ENCODE results near the gene MLIP. TPM values are rescaled to one million over a fixed set of nuclear protein-coding genes. Genes with fewer than 3 reads are reported as not detected.
"Not testable (repeated sequence)": the region's sequence is repeated elsewhere in the genome, so short reads cannot be mapped to it uniquely, and the experiment has no call there.

The MLIP gene
- total RNA-seq, 4 donors from 2014 or later: 4.0 to 20.6 (median 10.1) TPM

DNA sequence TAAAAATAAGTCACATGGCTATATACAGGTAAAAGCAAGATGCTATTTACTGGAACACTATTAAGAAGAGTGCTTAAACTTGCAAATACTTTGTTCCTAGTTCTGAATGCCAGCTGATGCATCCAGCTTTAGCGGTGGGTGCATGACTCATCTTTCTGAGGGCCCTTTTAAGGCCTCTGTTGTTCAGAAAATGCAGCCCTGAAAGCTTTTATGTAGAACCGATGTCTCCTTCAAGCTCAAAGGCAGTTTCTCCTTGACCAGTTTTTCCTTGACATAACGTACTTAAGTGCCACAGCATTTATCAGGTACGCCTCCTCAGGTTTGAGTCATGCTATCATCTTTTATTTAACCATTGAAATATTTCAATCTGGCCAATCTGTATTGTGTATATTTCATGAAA is 82.8 kb downstream of the MLIP start:
- intact Hi-C loops (cut with DNase I; ENCODE audit: low total_unique reads): no loop called here
- TF ChIP-seq, protein P1, sequence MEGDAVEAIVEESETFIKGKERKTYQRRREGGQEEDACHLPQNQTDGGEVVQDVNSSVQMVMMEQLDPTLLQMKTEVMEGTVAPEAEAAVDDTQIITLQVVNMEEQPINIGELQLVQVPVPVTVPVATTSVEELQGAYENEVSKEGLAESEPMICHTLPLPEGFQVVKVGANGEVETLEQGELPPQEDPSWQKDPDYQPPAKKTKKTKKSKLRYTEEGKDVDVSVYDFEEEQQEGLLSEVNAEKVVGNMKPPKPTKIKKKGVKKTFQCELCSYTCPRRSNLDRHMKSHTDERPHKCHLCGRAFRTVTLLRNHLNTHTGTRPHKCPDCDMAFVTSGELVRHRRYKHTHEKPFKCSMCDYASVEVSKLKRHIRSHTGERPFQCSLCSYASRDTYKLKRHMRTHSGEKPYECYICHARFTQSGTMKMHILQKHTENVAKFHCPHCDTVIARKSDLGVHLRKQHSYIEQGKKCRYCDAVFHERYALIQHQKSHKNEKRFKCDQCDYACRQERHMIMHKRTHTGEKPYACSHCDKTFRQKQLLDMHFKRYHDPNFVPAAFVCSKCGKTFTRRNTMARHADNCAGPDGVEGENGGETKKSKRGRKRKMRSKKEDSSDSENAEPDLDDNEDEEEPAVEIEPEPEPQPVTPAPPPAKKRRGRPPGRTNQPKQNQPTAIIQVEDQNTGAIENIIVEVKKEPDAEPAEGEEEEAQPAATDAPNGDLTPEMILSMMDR (IDR thresholded peaks at IDR 0.05): no peak
- no peak for TF ChIP-seq POLR2A (IDR thresholded peaks at IDR 0.05)
- no peak for DNase-seq (ENCODE audit: low spot score in 2 of 2)
- 43 to 50% methylated on average over 4 of the region's 4 CpGs for WGBS, 2 donors
- no peak overlapping the region for H3K4me3 ChIP-seq (ENCODE audit: low read depth, poor library complexity, severe bottlenecking)

DNA sequence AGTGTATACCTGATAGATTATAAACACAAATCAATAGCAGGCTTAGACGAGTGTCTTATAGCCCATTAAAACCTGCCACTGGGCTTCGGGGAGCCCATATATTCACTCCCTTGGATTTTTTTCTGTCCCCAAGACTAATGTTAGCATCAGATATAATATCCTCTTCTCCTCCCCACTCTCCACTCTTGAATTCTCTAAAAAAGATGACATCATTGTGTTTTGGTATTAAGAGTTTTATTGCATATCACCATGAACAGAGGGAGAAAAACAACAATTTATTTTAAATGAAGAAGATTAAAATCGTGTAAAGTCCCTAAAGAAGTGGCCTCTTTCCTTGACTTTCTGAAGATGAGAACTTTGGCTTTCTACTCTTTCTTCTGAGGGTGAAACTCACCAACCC is 84.4 kb downstream of the MLIP start:
- intact Hi-C loops (cut with DNase I; ENCODE audit: low total_unique reads): no loop called here
- no peak for TF ChIP-seq POLR2A (IDR thresholded peaks at IDR 0.05)
- TF ChIP-seq, protein P1 (IDR thresholded peaks at IDR 0.05): no peak
- DNase-seq (ENCODE audit: low spot score in 2 of 2): no peak
- 85 to 86% methylated on average over 3 of the region's 3 CpGs for WGBS, 2 donors
- H3K4me3 ChIP-seq (ENCODE audit: low read depth, poor library complexity, severe bottlenecking): no peak overlapping the region

DNA sequence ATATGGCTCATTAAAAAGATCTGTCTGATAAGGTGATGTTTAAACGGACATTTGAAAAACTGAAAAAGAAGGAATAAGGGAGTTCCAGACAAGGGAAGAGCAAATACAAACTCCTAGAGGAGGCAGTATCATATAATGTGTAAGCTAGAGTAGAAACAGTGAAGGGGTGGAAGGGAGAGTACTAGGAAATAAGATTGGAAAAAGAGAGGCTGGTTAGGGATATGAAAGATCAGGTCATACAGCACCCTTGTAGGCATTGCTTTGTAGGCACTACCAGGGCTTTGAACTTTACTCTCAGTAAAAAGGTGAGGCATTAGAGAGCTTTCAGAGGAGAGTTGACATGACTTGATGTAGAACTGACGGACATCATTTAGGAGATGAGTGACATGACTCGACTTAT is 85.7 kb downstream of the MLIP start:
- no peak for DNase-seq (ENCODE audit: low spot score in 2 of 2)
- no peak overlapping the region for H3K4me3 ChIP-seq (ENCODE audit: low read depth, poor library complexity, severe bottlenecking)
- TF ChIP-seq, protein P1 (IDR thresholded peaks at IDR 0.05): no peak
- TF ChIP-seq POLR2A (IDR thresholded peaks at IDR 0.05): no peak
- WGBS, 2 donors: 74 to 79% methylated on average over 3 of the region's 3 CpGs
- intact Hi-C loops (cut with DNase I; ENCODE audit: low total_unique reads): no loop called here

DNA sequence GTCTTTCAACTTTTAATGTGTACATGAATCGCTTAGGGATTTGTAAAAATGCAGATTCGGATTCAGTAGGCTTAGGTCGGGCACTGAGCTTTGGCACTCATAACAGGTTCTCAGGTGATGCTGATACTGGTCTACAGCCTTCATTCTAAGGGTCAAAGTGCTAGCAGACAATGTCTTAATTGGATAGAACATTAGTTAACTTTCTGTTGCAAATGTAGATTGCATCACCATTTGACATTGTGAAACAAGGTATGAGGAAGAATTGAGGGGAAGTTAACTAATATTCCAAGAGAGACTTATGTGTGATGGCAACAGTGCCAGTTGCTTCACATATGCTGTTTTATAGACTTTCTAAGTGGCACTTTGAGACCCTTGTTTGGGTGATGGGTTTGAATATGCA is 86.9 kb downstream of the MLIP start:
- no peak overlapping the region for H3K4me3 ChIP-seq (ENCODE audit: low read depth, poor library complexity, severe bottlenecking)
- TF ChIP-seq, protein P1 (IDR thresholded peaks at IDR 0.05): no peak
- intact Hi-C loops (cut with DNase I; ENCODE audit: low total_unique reads): no loop called here
- WGBS, 2 donors: 94 to 95% methylated on average over 3 of the region's 3 CpGs
- no peak for DNase-seq (ENCODE audit: low spot score in 2 of 2)

DNA sequence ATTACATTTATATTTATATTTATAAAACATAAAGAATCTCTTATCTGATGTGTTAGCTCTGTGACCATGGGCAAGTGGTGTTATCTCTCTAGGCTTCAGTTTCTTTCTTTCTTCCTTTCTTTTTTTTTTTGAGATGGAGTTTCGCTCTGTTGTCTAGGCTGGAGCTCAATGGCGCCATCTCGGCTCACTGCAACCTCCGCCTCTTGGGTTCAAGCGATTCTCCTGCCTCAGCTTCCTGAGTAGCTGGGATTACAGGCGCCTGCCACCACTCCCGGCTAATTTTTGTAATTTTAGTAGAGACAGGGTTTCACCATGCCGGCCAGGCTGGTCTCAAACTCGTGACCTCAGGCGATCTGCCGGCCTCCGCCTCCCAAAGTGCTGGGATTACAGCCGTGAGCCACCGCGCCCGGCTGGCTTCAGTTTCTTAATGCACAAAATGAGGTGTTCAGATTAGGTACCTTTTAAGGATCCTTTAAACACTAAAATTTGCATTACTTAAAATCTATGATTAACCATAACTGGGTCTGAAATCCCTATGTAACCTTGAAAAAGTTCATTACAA is 92.3 kb downstream of the MLIP start:
- DNase-seq (ENCODE audit: low spot score in 2 of 2); intact Hi-C loops (cut with DNase I; ENCODE audit: low total_unique reads); H3K4me3 ChIP-seq (ENCODE audit: low read depth, poor library complexity, severe bottlenecking): not testable (repeated sequence)
- 94 to 96% methylated on average over 16 of the region's 16 CpGs for WGBS, 2 donors

DNA sequence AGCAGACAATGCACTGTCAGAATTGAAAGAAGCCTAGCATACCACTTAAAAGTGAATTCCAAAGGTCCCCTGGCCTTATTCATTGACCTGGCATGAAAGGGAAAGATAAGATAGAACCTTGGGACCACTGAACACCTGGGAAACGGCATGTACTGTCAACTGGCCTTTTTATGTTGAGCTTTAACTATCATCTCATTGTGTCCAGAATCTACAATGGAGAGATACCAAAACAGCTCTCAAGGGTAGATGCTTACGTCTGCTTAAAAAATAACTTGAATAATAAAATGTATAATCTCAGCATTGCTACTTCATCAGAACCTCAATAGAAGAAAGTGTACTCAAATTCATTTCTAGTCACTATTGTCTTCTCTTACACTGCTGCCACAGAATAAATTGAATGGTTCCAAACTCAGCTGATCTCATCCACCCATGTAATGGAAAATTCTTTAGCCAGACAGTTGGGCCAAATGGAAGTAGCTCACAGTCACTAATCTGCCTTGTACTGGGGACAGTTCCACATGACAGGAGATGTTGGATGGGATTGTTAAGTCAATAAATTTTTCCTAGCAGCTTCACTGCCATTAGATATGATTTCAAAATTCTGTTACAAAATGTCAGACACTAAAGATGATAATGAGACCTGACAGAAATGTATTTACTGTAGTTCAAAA is 93.8 kb downstream of the MLIP start:
- no peak for DNase-seq (ENCODE audit: low spot score in 2 of 2)
- no peak overlapping the region for H3K4me3 ChIP-seq (ENCODE audit: low read depth, poor library complexity, severe bottlenecking)
- intact Hi-C loops (cut with DNase I; ENCODE audit: low total_unique reads): no loop called here
- WGBS, 2 donors: 64 to 68% methylated on average over 2 of the region's 2 CpGs
- TF ChIP-seq POLR2A (IDR thresholded peaks at IDR 0.05): no peak
- TF ChIP-seq, protein P1 (IDR thresholded peaks at IDR 0.05): no peak

Data from lower leg skin (tissue), 4 donors.